Nephron (organoid): Measurements from ENCODE around the gene GET3.

Source experiments
- H3K27ac Mint-ChIP-seq, 3 experiments: 2 replicates each; pipeline ENCODE4 v1.8.0; 2020; ENCODE audit warnings: mixed read lengths in 3 of 3, mild to moderate bottlenecking in 2 of 3, moderate library complexity in 1 of 3
- H3K27me3 Mint-ChIP-seq: 2 replicates; pipeline ENCODE4 v1.8.0; 2021; ENCODE audit warnings: low read depth, mild to moderate bottlenecking, moderate library complexity, mixed read lengths
- H3K36me3 Mint-ChIP-seq: 2 replicates; pipeline ENCODE4 v1.8.0; 2020; ENCODE audit warnings: low read depth, mixed read lengths
- H3K4me1 Mint-ChIP-seq: 2 replicates; pipeline ENCODE4 v1.8.0; 2020; ENCODE audit warnings: mixed read lengths
- H3K4me3 Mint-ChIP-seq, 3 experiments: 2 replicates each; pipeline ENCODE4 v1.8.0; 2020; ENCODE audit warnings: mild to moderate bottlenecking in 3 of 3, mixed read lengths in 3 of 3, moderate library complexity in 2 of 3
- H3K9me3 Mint-ChIP-seq: 2 replicates; pipeline ENCODE4 v1.8.0; 2020; ENCODE audit warnings: mixed read lengths
- CTCF ChIP-seq, 3 experiments: fragments of 200-600 bp; sonication (generic); IDR thresholded peaks; one replicate each; pipeline ENCODE4 v1.5.0; 2021; ENCODE audit warnings: antibody characterized with exemption in 3 of 3; ENCODE audit not compliant: unreplicated experiment in 3 of 3

Gene GET3

GRCh38 chr19:12736995-12737834, at the start of gene GET3:
GET3 (plus strand) TSS chr19:12737497; CDS start chr19:12737506, 9 bp downstream.
- Mint-ChIP-seq H3K4me3 (peak within 1 kb of the TSS; percentile 98 to 100 (median 99)), H3K4me1 (peaks cover 32% of the 10 kb centered on the region), H3K9me3 (no peaks in the 10 kb centered on the region), H3K36me3 (peaks cover 28% of the 10 kb centered on the region), H3K27me3 (no peaks in the 10 kb centered on the region), H3K27ac (peak within 1 kb of the TSS; percentile 97 to 98 (median 97))
- TF ChIP-seq CTCF (IDR thresholded peaks at IDR 0.05; ENCODE audit: unreplicated experiment in 3 of 3), result no peak

GRCh38 chr19:12689012-12689411, 48.3 kb upstream of the GET3 start:
- no peaks in the 10 kb centered on the region for H3K4me1 Mint-ChIP-seq
- H3K27me3 Mint-ChIP-seq, result peaks cover under 1% of the 10 kb centered on the region
- no peak for TF ChIP-seq CTCF (IDR thresholded peaks at IDR 0.05; ENCODE audit: unreplicated experiment in 3 of 3)
- no peaks in the 10 kb centered on the region for H3K36me3 Mint-ChIP-seq
- H3K4me3 Mint-ChIP-seq, result no peak overlapping the region
- no peaks in the 10 kb centered on the region for H3K9me3 Mint-ChIP-seq
- no peak overlapping the region for H3K27ac Mint-ChIP-seq

- Mint-ChIP-seq H3K27ac (no peak overlapping the region), H3K27me3 (no peaks in the 10 kb centered on the region), H3K4me1 (no peaks in the 10 kb centered on the region), H3K9me3 (no peaks in the 10 kb centered on the region), H3K36me3 (no peaks in the 10 kb centered on the region), H3K4me3 (no peak overlapping the region)
- TF ChIP-seq CTCF (IDR thresholded peaks at IDR 0.05; ENCODE audit: unreplicated experiment in 3 of 3), result no peak
Observed at GRCh38 chr19:12689581-12690216, 47.6 kb upstream of the GET3 start.

GRCh38 chr19:12692960-12693359, 44.3 kb upstream of the GET3 start:
- Mint-ChIP-seq H3K4me1 (peaks cover 6% of the 10 kb centered on the region), H3K9me3 (no peaks in the 10 kb centered on the region), H3K27me3 (no peaks in the 10 kb centered on the region), H3K36me3 (no peaks in the 10 kb centered on the region), H3K4me3 (no peak overlapping the region), H3K27ac (no peak overlapping the region)
- no peak for TF ChIP-seq CTCF (IDR thresholded peaks at IDR 0.05; ENCODE audit: unreplicated experiment in 3 of 3)

GRCh38 chr19:12694641-12695040, 42.7 kb upstream of the GET3 start:
- TF ChIP-seq CTCF (IDR thresholded peaks at IDR 0.05; ENCODE audit: unreplicated experiment in 3 of 3), result no peak
- Mint-ChIP-seq H3K36me3 (peaks cover 5% of the 10 kb centered on the region), H3K27ac (no peak overlapping the region), H3K27me3 (no peaks in the 10 kb centered on the region), H3K4me1 (peaks cover 10% of the 10 kb centered on the region), H3K4me3 (peak overlapping the region; percentile 52 to 93 (median 72)), H3K9me3 (no peaks in the 10 kb centered on the region)
